Measurements from ENCODE around the gene CD48.
"Not testable (repeated sequence)": the region's sequence is repeated elsewhere in the genome, so short reads cannot be mapped to it uniquely, and the experiment has no call there.

The CD48 gene

GRCh38 chr1:160714034-160714648, 2.5 kb upstream of the CD48 start:
- not testable (repeated sequence) for DNase-seq

GRCh38 chr1:160713161-160713560, 1.5 kb upstream of the CD48 start:
- DNase-seq, result no peak

- not testable (repeated sequence) for DNase-seq
Measured at GRCh38 chr1:160712525-160713080, 981 bp upstream of the CD48 start.

GRCh38 chr1:160711276-160711601, 383 bp downstream of the CD48 start:
- DNase-seq, result no peak

GRCh38 chr1:160710517-160711252, 937 bp downstream of the CD48 start:
- DNase-seq, result no peak

GRCh38 chr1:160709715-160710114, 1.9 kb downstream of the CD48 start:
- DNase-seq, result no peak

GRCh38 chr1:160708801-160709200, 2.8 kb downstream of the CD48 start:
- no peak for DNase-seq

- DNase-seq, result no peak
Measured at GRCh38 chr1:160708118-160708517, 3.5 kb downstream of the CD48 start.

GRCh38 chr1:160707236-160708064, 4.2 kb downstream of the CD48 start:
- DNase-seq, result no peak

- no peak for DNase-seq
Measured at GRCh38 chr1:160706526-160707235, 4.9 kb downstream of the CD48 start.

GRCh38 chr1:160705742-160706141, 5.9 kb downstream of the CD48 start:
- no peak for DNase-seq

GRCh38 chr1:160705212-160705621, 6.4 kb downstream of the CD48 start:
- not testable (repeated sequence) for DNase-seq

- DNase-seq, result no peak
Measured at GRCh38 chr1:160704250-160704649, 7.4 kb downstream of the CD48 start.

GRCh38 chr1:160702100-160702499, 9.5 kb downstream of the CD48 start:
- DNase-seq, result no peak

GRCh38 chr1:160692390-160692789, 19.2 kb downstream of the CD48 start:
- DNase-seq, result not testable (repeated sequence)

- no peak for DNase-seq
Measured at GRCh38 chr1:160685266-160685665, 26.4 kb downstream of the CD48 start.

GRCh38 chr1:160682983-160683865, 28.4 kb downstream of the CD48 start:
- no peak for DNase-seq

- no peak for DNase-seq
Measured at GRCh38 chr1:160681891-160682140, 29.8 kb downstream of the CD48 start.

GRCh38 chr1:160681066-160681890, 30.3 kb downstream of the CD48 start:
- DNase-seq, result peak; percentile 4

GRCh38 chr1:160680399-160680798, 31.2 kb downstream of the CD48 start:
- no peak for DNase-seq

- DNase-seq, result no peak
Measured at GRCh38 chr1:160679893-160680292, 31.7 kb downstream of the CD48 start.
